GM12872 (cell line): ENCODE data around the gene MINAR1.

ENCODE experiments used
- CTCF ChIP-seq: IDR thresholded peaks from 3 replicates; pipeline ENCODE4 v1.5.1; 2011; ENCODE audit warnings: low read depth, mild to moderate bottlenecking, low read length, moderate library complexity; ENCODE audit not compliant: insufficient read depth

The MINAR1 gene

GRCh38 chr15:79458491-79458890 is 26.4 kb downstream of the MINAR1 start:
- no peak for TF ChIP-seq CTCF

GRCh38 chr15:79459666-79460065 is 27.5 kb downstream of the MINAR1 start:
- TF ChIP-seq CTCF = no peak

GRCh38 chr15:79463043-79463780 is 31.1 kb downstream of the MINAR1 start:
- TF ChIP-seq CTCF = no peak

GRCh38 chr15:79463781-79464270 is 31.7 kb downstream of the MINAR1 start:
- TF ChIP-seq CTCF = no peak

GRCh38 chr15:79466488-79466887 is 34.4 kb downstream of the MINAR1 start:
- no peak for TF ChIP-seq CTCF

GRCh38 chr15:79467865-79468586 is 35.9 kb downstream of the MINAR1 start:
- no peak for TF ChIP-seq CTCF

GRCh38 chr15:79472446-79472845 is 40.3 kb downstream of the MINAR1 start:
- TF ChIP-seq CTCF = no peak
